ENCODE data around the gene MAP3K15.

Gene MAP3K15

DNA sequence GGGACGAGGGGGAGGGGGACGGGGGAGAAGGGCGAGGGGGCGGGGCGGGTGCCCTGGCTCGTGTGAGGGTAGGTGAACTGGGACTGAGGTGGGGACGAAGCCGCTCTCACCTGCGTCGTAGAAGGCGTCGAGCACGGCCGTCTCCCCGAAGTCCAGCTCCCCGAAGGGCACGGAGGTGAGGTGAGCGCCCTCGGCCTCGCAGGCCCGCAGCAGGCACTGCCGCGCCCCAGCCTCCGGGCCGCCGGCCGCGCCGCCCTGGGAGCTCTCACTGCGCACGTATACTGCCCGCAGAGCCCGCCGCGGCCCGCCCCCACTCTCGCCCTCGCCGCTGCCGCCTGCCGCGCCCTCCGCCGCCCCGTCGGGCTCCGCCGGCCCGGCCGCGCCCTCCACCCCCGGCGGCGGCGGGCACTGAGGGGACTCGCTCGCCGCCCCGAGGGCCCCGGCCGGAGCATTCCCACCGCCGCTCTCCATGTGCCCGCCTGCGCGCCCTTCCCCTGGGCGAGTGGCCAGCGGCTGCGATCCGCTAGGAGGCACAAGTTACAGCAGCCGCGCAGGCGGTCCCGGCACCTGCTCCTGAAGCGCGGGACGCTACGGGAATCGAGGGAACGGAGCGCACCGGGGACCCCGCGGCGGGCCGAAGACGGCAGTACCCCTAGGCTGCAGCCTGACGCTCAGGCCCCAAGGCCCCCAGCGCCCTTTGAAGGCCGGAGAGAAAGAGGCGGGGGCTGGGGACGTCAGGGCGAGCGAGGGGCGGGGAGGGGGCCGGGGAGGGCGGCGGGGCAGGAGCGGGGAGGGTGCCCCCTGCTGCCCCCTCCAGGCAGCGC lies at the start of gene MAP3K15:
Gene MAP3K15 (minus strand): TSS at position 718 of the 824 bp plus-strand sequence. CDS start 247 bp downstream, at position 471.
- Histone ChIP-seq H3K27me3 (ENCODE audit: low read depth, low read length) (no peaks in the 10 kb centered on the region), H3K4me1 (ENCODE audit: control insufficient read depth in 1 of 2, insufficient read depth in 2 of 2, low read length in 2 of 2) (no peaks in the 10 kb centered on the region), H3K27ac (ENCODE audit: low read length) (no peak within 1 kb of the TSS), H3K36me3 (ENCODE audit: control insufficient read depth in 1 of 2, insufficient read depth in 2 of 2, low read length in 2 of 2) (no peaks in the 10 kb centered on the region), H3K9me3 (ENCODE audit: control insufficient read depth in 1 of 2, low read length in 2 of 2) (no peaks in the 10 kb centered on the region), H3K4me3 (ENCODE audit: low read depth in 1 of 2, low read length in 2 of 2) (no peak within 1 kb of the TSS)

GRCh38 chrX:19564606-19565005 lies 49.3 kb upstream of the MAP3K15 start:
- no peaks in the 10 kb centered on the region for H3K27me3 ChIP-seq (ENCODE audit: low read depth, low read length)
- peaks cover 0 to 6% of the 10 kb centered on the region in 2 donors for H3K4me1 ChIP-seq (ENCODE audit: control insufficient read depth in 1 of 2, insufficient read depth in 2 of 2, low read length in 2 of 2)
- H3K4me3 ChIP-seq (ENCODE audit: low read depth in 1 of 2, low read length in 2 of 2) = no peak overlapping the region
- no peak overlapping the region for H3K27ac ChIP-seq (ENCODE audit: low read length)
- no peaks in the 10 kb centered on the region for H3K9me3 ChIP-seq (ENCODE audit: control insufficient read depth in 1 of 2, low read length in 2 of 2)
- no peaks in the 10 kb centered on the region for H3K36me3 ChIP-seq (ENCODE audit: control insufficient read depth in 1 of 2, insufficient read depth in 2 of 2, low read length in 2 of 2)

DNA sequence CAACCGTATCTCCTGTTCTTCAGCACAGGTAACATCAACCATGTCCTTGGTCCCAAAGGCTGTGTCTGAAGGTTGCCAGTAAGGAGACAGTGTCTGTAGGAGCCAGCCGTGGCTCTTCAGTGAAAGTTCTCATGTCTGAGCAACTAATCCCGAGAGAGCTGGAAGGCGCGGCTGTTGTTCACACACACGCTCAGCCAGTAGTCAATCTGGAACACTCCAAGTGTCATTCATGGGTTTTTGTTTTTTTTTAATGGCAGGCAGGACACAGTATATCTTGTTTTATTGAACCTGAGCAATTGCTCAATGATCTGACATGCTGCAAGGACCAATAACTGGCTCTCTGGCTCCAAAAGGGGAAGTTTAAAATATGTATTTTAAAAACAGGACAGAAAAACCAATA lies 48.4 kb upstream of the MAP3K15 start:
- no peaks in the 10 kb centered on the region for H3K9me3 ChIP-seq (ENCODE audit: control insufficient read depth in 1 of 2, low read length in 2 of 2)
- H3K27ac ChIP-seq (ENCODE audit: low read length) = no peak overlapping the region
- H3K4me3 ChIP-seq (ENCODE audit: low read depth in 1 of 2, low read length in 2 of 2) = no peak overlapping the region
- H3K27me3 ChIP-seq (ENCODE audit: low read depth, low read length) = no peaks in the 10 kb centered on the region
- no peaks in the 10 kb centered on the region for H3K36me3 ChIP-seq (ENCODE audit: control insufficient read depth in 1 of 2, insufficient read depth in 2 of 2, low read length in 2 of 2)
- H3K4me1 ChIP-seq (ENCODE audit: control insufficient read depth in 1 of 2, insufficient read depth in 2 of 2, low read length in 2 of 2) = peaks cover 0 to 6% of the 10 kb centered on the region in 2 donors

GRCh38 chrX:19563327-19563726 lies 48.0 kb upstream of the MAP3K15 start:
- Histone ChIP-seq H3K36me3 (ENCODE audit: control insufficient read depth in 1 of 2, insufficient read depth in 2 of 2, low read length in 2 of 2) (no peaks in the 10 kb centered on the region), H3K27ac (ENCODE audit: low read length) (no peak overlapping the region), H3K4me1 (ENCODE audit: control insufficient read depth in 1 of 2, insufficient read depth in 2 of 2, low read length in 2 of 2) (peaks cover 0 to 6% of the 10 kb centered on the region in 2 donors), H3K4me3 (ENCODE audit: low read depth in 1 of 2, low read length in 2 of 2) (no peak overlapping the region), H3K9me3 (ENCODE audit: control insufficient read depth in 1 of 2, low read length in 2 of 2) (no peaks in the 10 kb centered on the region), H3K27me3 (ENCODE audit: low read depth, low read length) (no peaks in the 10 kb centered on the region)

- H3K36me3 ChIP-seq (ENCODE audit: control insufficient read depth in 1 of 2, insufficient read depth in 2 of 2, low read length in 2 of 2) = no peaks in the 10 kb centered on the region
- no peaks in the 10 kb centered on the region for H3K4me1 ChIP-seq (ENCODE audit: control insufficient read depth in 1 of 2, insufficient read depth in 2 of 2, low read length in 2 of 2)
- H3K27ac ChIP-seq (ENCODE audit: low read length) = no peak overlapping the region
- no peaks in the 10 kb centered on the region for H3K9me3 ChIP-seq (ENCODE audit: control insufficient read depth in 1 of 2, low read length in 2 of 2)
- H3K4me3 ChIP-seq (ENCODE audit: low read depth in 1 of 2, low read length in 2 of 2) = no peak overlapping the region
- H3K27me3 ChIP-seq (ENCODE audit: low read depth, low read length) = no peaks in the 10 kb centered on the region
These were observed 45.3 kb upstream of the MAP3K15 start for GRCh38 chrX:19560611-19561010.

DNA sequence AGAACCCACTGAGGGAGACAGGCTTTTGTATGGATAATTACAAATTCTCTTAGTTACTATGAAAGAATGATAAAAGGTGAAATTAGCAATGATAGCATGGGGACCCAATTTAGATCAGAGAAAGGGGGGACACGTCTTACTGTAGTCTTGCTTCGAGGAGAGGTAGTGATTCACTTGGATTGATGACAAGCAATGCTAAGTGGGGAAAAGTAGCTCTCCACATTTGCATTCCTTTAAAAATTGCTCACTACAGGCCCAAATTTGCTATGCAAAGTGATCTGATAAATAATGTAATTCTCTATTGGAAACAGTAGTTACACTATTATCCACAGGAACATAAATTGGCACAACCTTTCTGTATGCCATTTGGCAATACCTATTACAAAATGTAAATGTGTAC lies 42.5 kb upstream of the MAP3K15 start:
- Histone ChIP-seq H3K4me1 (ENCODE audit: control insufficient read depth in 1 of 2, insufficient read depth in 2 of 2, low read length in 2 of 2) (no peaks in the 10 kb centered on the region), H3K36me3 (ENCODE audit: control insufficient read depth in 1 of 2, insufficient read depth in 2 of 2, low read length in 2 of 2) (no peaks in the 10 kb centered on the region), H3K4me3 (ENCODE audit: low read depth in 1 of 2, low read length in 2 of 2) (no peak overlapping the region), H3K27me3 (ENCODE audit: low read depth, low read length) (no peaks in the 10 kb centered on the region), H3K27ac (ENCODE audit: low read length) (no peak overlapping the region), H3K9me3 (ENCODE audit: control insufficient read depth in 1 of 2, low read length in 2 of 2) (no peaks in the 10 kb centered on the region)

GRCh38 chrX:19556202-19556601 lies 40.9 kb upstream of the MAP3K15 start:
- H3K36me3 ChIP-seq (ENCODE audit: control insufficient read depth in 1 of 2, insufficient read depth in 2 of 2, low read length in 2 of 2) = no peaks in the 10 kb centered on the region

DNA sequence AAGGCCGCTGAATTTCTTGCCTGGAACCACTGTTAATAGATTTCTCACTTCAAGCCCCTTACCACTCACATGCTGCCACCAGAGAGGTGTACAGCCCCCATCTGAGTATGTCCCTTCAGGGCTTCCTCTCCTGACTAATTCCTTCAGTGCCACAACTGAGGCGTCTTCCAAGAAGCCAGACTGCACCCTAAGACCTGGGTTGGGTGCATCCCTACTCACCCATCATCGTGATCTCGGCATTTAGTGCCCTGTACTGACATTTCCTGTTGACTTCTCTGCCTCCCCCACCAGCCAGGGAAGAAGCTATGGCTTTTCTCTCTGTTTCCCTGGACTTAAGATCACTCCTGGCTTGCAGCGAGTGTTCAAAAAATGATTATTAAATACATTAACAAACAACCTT lies 40.4 kb upstream of the MAP3K15 start:
- Histone ChIP-seq H3K27ac (ENCODE audit: low read length) (no peak overlapping the region), H3K27me3 (ENCODE audit: low read depth, low read length) (no peaks in the 10 kb centered on the region), H3K4me1 (ENCODE audit: control insufficient read depth in 1 of 2, insufficient read depth in 2 of 2, low read length in 2 of 2) (no peaks in the 10 kb centered on the region), H3K4me3 (ENCODE audit: low read depth in 1 of 2, low read length in 2 of 2) (no peak overlapping the region), H3K36me3 (ENCODE audit: control insufficient read depth in 1 of 2, insufficient read depth in 2 of 2, low read length in 2 of 2) (no peaks in the 10 kb centered on the region), H3K9me3 (ENCODE audit: control insufficient read depth in 1 of 2, low read length in 2 of 2) (no peaks in the 10 kb centered on the region)

More at GRCh38 chrX:19556202-19556601, 40.9 kb upstream of the MAP3K15 start:
- H3K4me1 ChIP-seq (ENCODE audit: control insufficient read depth in 1 of 2, insufficient read depth in 2 of 2, low read length in 2 of 2) = no peaks in the 10 kb centered on the region
- H3K27me3 ChIP-seq (ENCODE audit: low read depth, low read length) = no peaks in the 10 kb centered on the region
- H3K27ac ChIP-seq (ENCODE audit: low read length) = no peak overlapping the region
- H3K9me3 ChIP-seq (ENCODE audit: control insufficient read depth in 1 of 2, low read length in 2 of 2) = no peaks in the 10 kb centered on the region
- H3K4me3 ChIP-seq (ENCODE audit: low read depth in 1 of 2, low read length in 2 of 2) = no peak overlapping the region

DNA sequence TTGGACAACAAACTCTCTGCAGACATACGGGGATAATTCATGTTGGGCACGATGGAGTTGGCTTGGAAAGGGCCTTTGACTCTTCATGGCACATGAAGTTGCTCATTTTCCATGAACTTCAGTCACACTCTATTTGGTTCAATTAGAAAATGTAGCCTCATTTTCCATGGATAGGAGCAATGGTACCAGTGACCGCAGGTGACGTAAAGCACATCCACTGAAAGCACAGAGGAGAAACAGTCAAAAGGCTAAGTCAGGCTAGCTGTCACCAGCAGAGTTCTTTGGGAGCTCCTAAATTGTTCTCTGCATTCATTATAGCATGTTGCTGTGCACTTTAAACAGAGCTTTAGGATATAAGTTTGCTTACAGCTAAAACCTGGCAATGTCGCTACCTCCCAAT lies 39.9 kb upstream of the MAP3K15 start:
- no peaks in the 10 kb centered on the region for H3K36me3 ChIP-seq (ENCODE audit: control insufficient read depth in 1 of 2, insufficient read depth in 2 of 2, low read length in 2 of 2)
- no peaks in the 10 kb centered on the region for H3K9me3 ChIP-seq (ENCODE audit: control insufficient read depth in 1 of 2, low read length in 2 of 2)
- no peak overlapping the region for H3K27ac ChIP-seq (ENCODE audit: low read length)
- H3K4me1 ChIP-seq (ENCODE audit: control insufficient read depth in 1 of 2, insufficient read depth in 2 of 2, low read length in 2 of 2) = no peaks in the 10 kb centered on the region
- no peak overlapping the region for H3K4me3 ChIP-seq (ENCODE audit: low read depth in 1 of 2, low read length in 2 of 2)
- H3K27me3 ChIP-seq (ENCODE audit: low read depth, low read length) = no peaks in the 10 kb centered on the region

DNA sequence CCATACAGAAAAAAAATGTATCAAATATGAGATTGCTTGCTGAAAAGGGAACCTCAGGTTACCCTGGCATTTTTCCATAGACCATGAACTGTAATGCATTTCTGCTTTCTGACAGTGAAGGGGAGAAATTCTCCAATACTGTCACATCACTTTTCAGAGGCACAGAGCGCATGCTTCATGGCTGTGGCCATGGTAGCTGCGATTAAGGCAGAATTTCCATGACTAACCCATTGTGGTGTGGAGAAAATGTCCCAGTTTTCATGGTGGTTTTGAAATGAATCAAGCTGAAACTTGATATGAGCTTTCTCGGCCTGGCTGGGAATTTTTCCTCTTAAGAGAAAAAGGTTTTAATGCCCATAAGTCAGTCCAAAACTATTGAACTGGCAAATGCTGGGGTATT lies 39.5 kb upstream of the MAP3K15 start:
- H3K36me3 ChIP-seq (ENCODE audit: control insufficient read depth in 1 of 2, insufficient read depth in 2 of 2, low read length in 2 of 2) = no peaks in the 10 kb centered on the region
- no peaks in the 10 kb centered on the region for H3K9me3 ChIP-seq (ENCODE audit: control insufficient read depth in 1 of 2, low read length in 2 of 2)
- H3K4me1 ChIP-seq (ENCODE audit: control insufficient read depth in 1 of 2, insufficient read depth in 2 of 2, low read length in 2 of 2) = no peaks in the 10 kb centered on the region
- H3K4me3 ChIP-seq (ENCODE audit: low read depth in 1 of 2, low read length in 2 of 2) = no peak overlapping the region
- H3K27ac ChIP-seq (ENCODE audit: low read length) = no peak overlapping the region
- no peaks in the 10 kb centered on the region for H3K27me3 ChIP-seq (ENCODE audit: low read depth, low read length)

DNA sequence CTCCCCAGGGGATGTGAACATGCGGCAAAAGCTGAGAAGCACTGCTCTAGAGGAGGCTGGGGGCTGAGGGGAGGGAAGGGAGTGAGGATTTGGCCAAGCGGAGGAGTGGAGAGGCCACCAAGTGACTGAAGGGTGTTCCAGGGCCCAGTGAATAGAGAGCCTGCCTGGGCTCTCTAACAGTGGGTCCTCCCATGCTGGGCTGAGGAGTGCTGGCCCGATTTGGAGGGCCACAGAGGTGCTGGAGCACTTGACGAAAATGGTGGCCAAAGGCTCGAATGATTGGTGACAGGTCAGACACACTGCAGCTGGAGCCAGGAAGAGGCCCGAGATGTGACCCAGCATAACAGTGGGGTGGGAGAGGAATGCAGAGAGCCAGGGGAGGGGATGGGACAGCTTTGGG lies 37.5 kb upstream of the MAP3K15 start:
- H3K27me3 ChIP-seq (ENCODE audit: low read depth, low read length) = no peaks in the 10 kb centered on the region
- no peaks in the 10 kb centered on the region for H3K4me1 ChIP-seq (ENCODE audit: control insufficient read depth in 1 of 2, insufficient read depth in 2 of 2, low read length in 2 of 2)
- no peaks in the 10 kb centered on the region for H3K36me3 ChIP-seq (ENCODE audit: control insufficient read depth in 1 of 2, insufficient read depth in 2 of 2, low read length in 2 of 2)
- no peak overlapping the region for H3K4me3 ChIP-seq (ENCODE audit: low read depth in 1 of 2, low read length in 2 of 2)
- H3K27ac ChIP-seq (ENCODE audit: low read length) = no peak overlapping the region
- no peaks in the 10 kb centered on the region for H3K9me3 ChIP-seq (ENCODE audit: control insufficient read depth in 1 of 2, low read length in 2 of 2)

GRCh38 chrX:19549838-19550237 lies 34.5 kb upstream of the MAP3K15 start:
- Histone ChIP-seq H3K4me1 (ENCODE audit: control insufficient read depth in 1 of 2, insufficient read depth in 2 of 2, low read length in 2 of 2) (no peaks in the 10 kb centered on the region), H3K27ac (ENCODE audit: low read length) (no peak overlapping the region), H3K36me3 (ENCODE audit: control insufficient read depth in 1 of 2, insufficient read depth in 2 of 2, low read length in 2 of 2) (no peaks in the 10 kb centered on the region), H3K27me3 (ENCODE audit: low read depth, low read length) (no peaks in the 10 kb centered on the region), H3K4me3 (ENCODE audit: low read depth in 1 of 2, low read length in 2 of 2) (no peak overlapping the region), H3K9me3 (ENCODE audit: control insufficient read depth in 1 of 2, low read length in 2 of 2) (no peaks in the 10 kb centered on the region)

Measured in muscle layer of duodenum (tissue), 2 donors.